Thymus (tissue), 11 donors: ENCODE results near the gene SNX5. TPM values are rescaled to one million over a fixed set of nuclear protein-coding genes. Genes with fewer than 3 reads are reported as not detected.

Source experiments
- DNase-seq, 9 donors: peaks; one replicate each; pipeline ENCODE4 v3.0.0-alpha.2; 2013; ENCODE audit warnings: low spot score in 9 of 9, low read depth in 6 of 9, missing footprints in 1 of 9
- H3K27ac ChIP-seq, 2 donors: one replicate each; pipeline ENCODE4 v1.5.1; 2013; ENCODE audit warnings: control low read depth in 1 of 2, low read depth in 1 of 2, low read length in 1 of 2, mild to moderate bottlenecking in 1 of 2, moderate library complexity in 1 of 2
- H3K27me3 ChIP-seq, 2 donors: one replicate each; pipeline ENCODE4 v1.5.1; 2013; ENCODE audit warnings: low read length in 1 of 2; ENCODE audit not compliant: control insufficient read depth in 2 of 2, insufficient read depth in 1 of 2
- H3K36me3 ChIP-seq, 2 donors: one replicate each; pipeline ENCODE4 v1.5.1; 2013; ENCODE audit warnings: low read length in 1 of 2, mild to moderate bottlenecking in 1 of 2, moderate library complexity in 1 of 2; ENCODE audit not compliant: control insufficient read depth in 2 of 2, insufficient read depth in 2 of 2
- H3K4me1 ChIP-seq, 2 donors: one replicate each; pipeline ENCODE4 v1.5.1; 2013; ENCODE audit warnings: low read length in 2 of 2; ENCODE audit not compliant: control insufficient read depth in 2 of 2, insufficient read depth in 2 of 2
- H3K4me3 ChIP-seq, 2 donors: one replicate each; pipeline ENCODE4 v1.5.1; 2013; ENCODE audit warnings: low read length in 2 of 2, control low read depth in 1 of 2, mild to moderate bottlenecking in 1 of 2
- H3K9me3 ChIP-seq, 2 donors: one replicate each; pipeline ENCODE4 v1.5.1; 2013; ENCODE audit warnings: low read length in 1 of 2, mild to moderate bottlenecking in 1 of 2; ENCODE audit not compliant: control insufficient read depth in 2 of 2, insufficient read depth in 1 of 2
- WGBS: extraction: QIAGEN DNeasy Blood & Tissue Kit; methylation state at CpG from one replicate; pipeline ENCODE4 v1.1.7; 2013; 5-methylcytosine and 5-hydroxymethylcytosine counted together
- polyA plus RNA-seq: library from polyadenylated mRNA; stranded (reverse); fragments of 200-250 nt; gene quantifications from one replicate; pipeline ENCODE4 v1.2.3, GENCODE V29; 2013
- total RNA-seq: library from RNA; stranded (reverse); fragments of 120-200 nt; gene quantifications from one replicate; pipeline ENCODE4 v1.2.4, GENCODE V29; 2013
- donor health status: healthy.

SNX5 gene
- total and polyA plus RNA-seq, 2 donors: 102 to 134 TPM

- no peak overlapping the region for H3K4me3 ChIP-seq
- H3K27me3 ChIP-seq: no peaks in the 10 kb centered on the region
- no peaks in the 10 kb centered on the region for H3K9me3 ChIP-seq
- H3K27ac ChIP-seq: no peak overlapping the region
- H3K36me3 ChIP-seq: peaks cover 8 to 38% of the 10 kb centered on the region in 2 donors
- DNase-seq: no peak
- WGBS: 71% methylated on average over 5 of the region's 5 CpGs
- peaks cover 9 to 37% of the 10 kb centered on the region in 2 donors for H3K4me1 ChIP-seq
Observed at GRCh38 chr20:17959257-17959627, 9.4 kb downstream of the SNX5 start.

DNA sequence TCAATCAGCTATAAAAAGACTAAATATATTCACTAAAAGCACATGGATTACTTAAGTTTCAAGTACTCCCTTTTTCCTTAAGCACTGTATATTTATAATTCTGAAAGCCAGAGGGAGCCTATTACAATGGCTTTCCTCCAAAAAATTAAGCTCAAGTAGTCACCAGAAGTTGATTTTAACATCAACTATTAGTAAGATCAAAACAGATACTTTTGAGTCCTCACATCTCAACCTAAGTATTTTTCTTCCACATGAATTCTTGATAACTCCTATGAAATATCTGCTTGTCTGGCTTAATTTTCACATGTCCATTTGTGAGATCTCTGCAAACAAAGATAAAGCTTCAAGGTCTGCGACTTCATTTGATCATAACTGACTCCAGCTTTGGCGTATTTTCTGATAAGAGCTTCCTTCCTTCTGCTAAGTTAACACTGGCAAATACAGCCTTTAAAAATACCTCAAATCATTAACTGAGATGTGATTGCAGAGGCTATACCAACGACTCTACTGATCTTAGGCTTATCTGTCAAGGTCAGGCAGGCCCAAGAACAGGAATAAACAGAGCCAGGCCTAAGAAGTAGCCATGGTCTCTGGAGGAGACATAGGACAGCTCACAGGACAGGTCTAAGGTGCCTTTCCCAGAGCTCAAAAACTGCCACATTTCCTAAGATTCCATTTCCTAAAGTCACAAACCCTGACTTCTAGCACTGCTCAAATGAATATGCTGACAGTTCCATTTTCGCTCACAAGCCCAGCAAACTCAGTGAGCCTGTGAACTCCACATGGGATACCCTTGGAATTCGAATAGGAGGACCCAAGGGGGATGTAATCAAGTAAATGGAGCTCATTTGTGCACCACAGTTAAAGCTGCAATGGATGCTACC is 10.0 kb downstream of the SNX5 start:
- H3K27me3 ChIP-seq: no peaks in the 10 kb centered on the region
- peaks cover 8 to 31% of the 10 kb centered on the region in 2 donors for H3K4me1 ChIP-seq
- no peak overlapping the region for H3K27ac ChIP-seq
- DNase-seq: no peak
- no peaks in the 10 kb centered on the region for H3K9me3 ChIP-seq
- WGBS: 55% methylated on average over 5 of the region's 5 CpGs
- H3K36me3 ChIP-seq: peaks cover 13 to 42% of the 10 kb centered on the region in 2 donors
- no peak overlapping the region for H3K4me3 ChIP-seq

DNA sequence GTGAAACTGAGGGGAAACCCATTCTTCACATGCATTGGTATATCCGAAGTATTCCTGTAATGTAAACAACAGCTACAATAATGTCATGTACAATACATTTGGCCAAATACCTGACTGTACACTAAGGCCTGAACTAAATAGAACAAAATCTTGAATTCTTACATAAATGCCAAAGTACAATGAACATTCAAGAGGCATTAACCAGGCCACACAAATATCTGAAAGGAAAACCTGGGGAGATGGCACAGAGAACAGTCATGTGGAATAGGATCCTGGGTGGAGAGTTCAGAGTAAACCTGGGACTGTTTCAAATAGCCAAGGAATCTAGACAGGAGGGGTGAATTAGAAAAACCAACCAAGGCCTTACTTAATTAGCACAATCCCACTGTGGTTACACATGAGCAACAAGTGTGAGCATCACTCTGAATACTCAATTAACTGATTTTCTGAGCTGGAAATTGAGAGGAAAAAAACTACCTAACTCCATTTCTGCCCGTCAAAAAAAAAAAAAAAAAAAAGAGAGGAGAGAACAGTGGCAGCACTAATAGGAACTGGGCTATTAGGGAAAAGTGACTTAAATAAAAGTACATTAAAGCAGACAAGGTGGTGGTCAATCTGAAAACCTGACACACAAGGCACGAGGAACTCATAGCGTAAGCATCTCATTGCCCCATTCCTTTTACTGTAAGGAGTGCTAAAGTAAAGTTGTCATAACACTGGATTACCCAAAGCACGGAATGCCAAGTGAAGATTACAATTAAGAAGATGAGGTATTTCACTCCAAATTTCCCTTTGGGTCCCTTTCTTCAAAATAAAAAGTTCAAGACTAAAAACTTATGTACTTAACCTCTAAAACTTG is 10.9 kb downstream of the SNX5 start:
- Histone ChIP-seq H3K27ac (no peak overlapping the region), H3K27me3 (no peaks in the 10 kb centered on the region), H3K4me1 (peaks cover 3 to 24% of the 10 kb centered on the region in 2 donors), H3K4me3 (no peak overlapping the region), H3K36me3 (peaks cover 20 to 47% of the 10 kb centered on the region in 2 donors), H3K9me3 (no peaks in the 10 kb centered on the region)
- DNase-seq: no peak
- 89% methylated on average over 5 of the region's 5 CpGs for WGBS

- DNase-seq: no peak
- Histone ChIP-seq H3K36me3 (peaks cover 23 to 53% of the 10 kb centered on the region in 2 donors), H3K4me1 (peaks cover 3 to 24% of the 10 kb centered on the region in 2 donors), H3K9me3 (no peaks in the 10 kb centered on the region), H3K27ac (no peak overlapping the region), H3K4me3 (no peak overlapping the region), H3K27me3 (no peaks in the 10 kb centered on the region)
- WGBS: 66% methylated on average over 8 of the region's 8 CpGs
Observed at GRCh38 chr20:17956099-17956685, 12.4 kb downstream of the SNX5 start.

DNA sequence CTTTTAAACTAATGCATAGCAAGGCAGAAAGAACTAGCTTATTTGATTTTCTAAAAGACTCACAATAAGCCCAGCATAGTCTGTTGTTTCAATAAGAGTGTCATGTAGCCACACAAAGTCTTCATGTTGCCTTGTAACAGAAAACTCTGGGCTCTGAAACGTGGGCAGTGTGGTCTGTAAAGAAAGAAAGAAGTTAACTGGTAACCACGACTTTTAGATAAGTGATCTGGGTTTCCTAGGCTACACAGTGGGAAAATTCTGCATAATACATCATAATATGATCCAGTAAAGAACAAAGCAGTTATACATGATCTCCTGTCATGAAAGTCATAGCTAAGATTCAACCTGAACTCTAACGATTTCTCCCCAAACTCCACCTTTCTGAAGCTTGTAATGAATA is 13.3 kb downstream of the SNX5 start:
- 37% methylated on average over 3 of the region's 3 CpGs for WGBS
- Histone ChIP-seq H3K36me3 (peaks cover 32 to 62% of the 10 kb centered on the region in 2 donors), H3K4me3 (no peak overlapping the region), H3K9me3 (no peaks in the 10 kb centered on the region), H3K27ac (no peak overlapping the region), H3K4me1 (peaks cover 3 to 20% of the 10 kb centered on the region in 2 donors), H3K27me3 (no peaks in the 10 kb centered on the region)
- no peak for DNase-seq

DNA sequence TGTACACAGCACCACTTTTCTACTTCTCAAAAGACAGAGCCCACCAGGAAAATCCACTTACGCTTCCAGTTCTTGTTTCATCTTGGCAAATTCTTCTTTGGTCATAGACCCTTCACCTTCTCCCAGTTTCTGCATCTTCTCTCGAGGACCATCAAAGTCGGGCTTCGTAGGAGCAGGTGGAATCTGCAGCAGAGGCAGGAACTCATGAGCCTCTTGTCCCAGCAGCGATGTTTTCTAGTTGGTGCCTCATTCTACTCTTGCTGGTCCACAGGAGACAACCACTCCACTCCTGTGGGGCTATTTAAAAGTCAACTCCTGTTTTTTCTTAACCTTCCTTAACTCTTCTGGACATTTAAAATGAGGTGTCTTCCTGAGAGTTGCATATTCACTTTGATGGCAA is 14.7 kb downstream of the SNX5 start:
- Histone ChIP-seq H3K36me3 (peaks cover 43 to 72% of the 10 kb centered on the region in 2 donors), H3K4me3 (no peak overlapping the region), H3K9me3 (no peaks in the 10 kb centered on the region), H3K4me1 (peaks cover 0 to 13% of the 10 kb centered on the region in 2 donors), H3K27ac (no peak overlapping the region), H3K27me3 (no peaks in the 10 kb centered on the region)
- WGBS: 99% methylated on average over 5 of the region's 5 CpGs
- DNase-seq: no peak

GRCh38 chr20:17952692-17953684 is 15.6 kb downstream of the SNX5 start:
- Histone ChIP-seq H3K36me3 (peaks cover 43 to 81% of the 10 kb centered on the region in 2 donors), H3K27ac (no peak overlapping the region), H3K9me3 (no peaks in the 10 kb centered on the region), H3K4me1 (peaks cover 0 to 10% of the 10 kb centered on the region in 2 donors), H3K4me3 (no peak overlapping the region), H3K27me3 (no peaks in the 10 kb centered on the region)
- no peak for DNase-seq
- WGBS: 99% methylated on average over 8 of the region's 8 CpGs

- 100% methylated on average over 2 of the region's 2 CpGs for WGBS
- Histone ChIP-seq H3K27me3 (no peaks in the 10 kb centered on the region), H3K27ac (no peak overlapping the region), H3K4me1 (peaks cover 0 to 7% of the 10 kb centered on the region in 2 donors), H3K36me3 (peaks cover 44 to 93% of the 10 kb centered on the region in 2 donors), H3K4me3 (no peak overlapping the region), H3K9me3 (no peaks in the 10 kb centered on the region)
- no peak for DNase-seq
Observed at GRCh38 chr20:17951323-17951722, 17.3 kb downstream of the SNX5 start.
